Lung microvascular endothelial cell (primary cell): ENCODE measurements around the gene ACTN1. TPM values are rescaled to one million over a fixed set of nuclear protein-coding genes. Genes with fewer than 3 reads are reported as not detected.
A peak's percentile ranks its signal among the peaks of the same experiment; 100 is the strongest.

Source experiments
- DNase-seq, 2 donors: peaks; one replicate each; pipeline versions ENCODE4 v3.0.0 to v3.0.0-alpha.2; 2010; ENCODE audit warnings: low read depth in 2 of 2
- total RNA-seq: library from RNA; depleted of rRNA; stranded (reverse); fragments of >200 nt; gene quantifications from 2 replicates; pipeline ENCODE4 v1.2.1, GENCODE V29; 2014

ACTN1 gene
- total RNA-seq, 1 donor from 2014 or later = 219 TPM

DNA sequence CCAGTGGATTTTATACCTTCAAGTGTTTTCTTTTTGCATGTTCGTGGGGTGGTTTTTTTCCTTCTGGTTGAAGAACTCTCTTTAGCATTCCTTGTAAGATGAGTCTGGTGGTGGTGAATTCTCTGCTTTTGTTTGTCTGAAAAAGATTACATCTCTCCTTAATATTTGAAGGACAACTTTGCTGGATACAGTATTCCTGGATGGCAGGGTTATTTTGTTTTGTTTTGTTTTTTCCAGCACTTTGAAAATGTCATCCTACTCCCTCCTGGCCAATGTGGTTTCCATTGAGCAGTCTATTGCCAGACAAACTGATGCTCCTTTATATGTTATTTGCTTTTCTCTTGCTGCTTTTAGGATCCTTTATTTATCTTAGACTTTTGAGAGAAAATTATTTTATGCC lies 143.0 kb downstream of the ACTN1 start:
- DNase-seq = no peak

DNA sequence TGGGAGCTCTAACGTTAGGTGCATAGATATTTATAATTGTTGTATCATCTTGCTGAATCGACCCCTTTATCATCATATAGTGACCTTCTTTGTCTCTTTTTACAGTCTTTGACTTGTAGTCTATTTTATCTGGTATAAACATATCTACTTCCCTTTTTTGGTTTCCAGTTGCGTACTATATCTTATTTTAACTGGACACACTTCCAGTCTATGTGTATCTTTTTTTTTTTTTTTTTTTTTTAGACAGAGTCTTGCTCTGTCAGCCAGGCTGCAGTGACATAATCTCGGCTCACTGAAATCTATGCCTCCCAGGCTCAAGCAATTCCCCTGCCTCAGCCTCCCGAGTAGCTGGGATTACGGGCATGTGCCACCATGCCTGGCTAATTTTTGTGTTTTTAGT lies 144.3 kb downstream of the ACTN1 start:
- DNase-seq = no peak

DNA sequence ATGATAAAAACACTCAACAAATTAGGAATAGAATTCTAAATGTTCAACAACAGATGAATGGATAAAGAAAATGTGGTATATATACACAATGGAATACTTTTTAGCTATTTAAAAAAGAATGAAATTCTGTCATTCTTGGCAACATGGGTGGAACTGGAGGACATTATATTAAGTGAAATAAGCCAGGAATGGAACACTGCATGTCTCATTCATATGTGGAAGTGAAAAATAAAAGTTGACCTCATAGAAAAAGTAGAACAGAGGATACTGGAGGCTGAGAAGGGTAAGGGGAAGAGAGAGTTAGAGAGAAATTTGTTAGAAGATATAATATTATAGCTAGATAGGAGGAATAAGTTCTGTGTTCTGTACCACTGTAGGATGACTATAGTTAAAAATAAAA lies 150.4 kb downstream of the ACTN1 start:
- no peak for DNase-seq

DNA sequence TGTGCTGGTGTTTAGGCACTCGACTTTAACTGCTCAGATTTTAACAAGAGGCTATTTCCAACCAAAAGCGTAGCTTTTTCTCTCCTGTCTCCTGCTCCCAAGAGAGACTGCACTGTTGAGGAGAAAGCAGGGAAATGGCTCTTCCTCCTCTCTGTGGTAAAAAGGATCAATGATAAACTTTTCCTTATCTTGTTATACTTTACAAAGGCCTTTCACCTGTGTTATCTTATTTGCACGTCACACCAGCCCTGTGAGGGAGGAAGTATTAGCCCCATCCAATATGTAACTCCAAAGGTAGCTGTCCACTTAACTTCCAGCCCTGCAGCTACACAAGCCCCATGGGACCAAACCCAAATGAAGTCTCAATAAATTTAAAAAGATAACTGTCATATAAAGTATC lies 153.4 kb downstream of the ACTN1 start:
- DNase-seq = no peak

DNA sequence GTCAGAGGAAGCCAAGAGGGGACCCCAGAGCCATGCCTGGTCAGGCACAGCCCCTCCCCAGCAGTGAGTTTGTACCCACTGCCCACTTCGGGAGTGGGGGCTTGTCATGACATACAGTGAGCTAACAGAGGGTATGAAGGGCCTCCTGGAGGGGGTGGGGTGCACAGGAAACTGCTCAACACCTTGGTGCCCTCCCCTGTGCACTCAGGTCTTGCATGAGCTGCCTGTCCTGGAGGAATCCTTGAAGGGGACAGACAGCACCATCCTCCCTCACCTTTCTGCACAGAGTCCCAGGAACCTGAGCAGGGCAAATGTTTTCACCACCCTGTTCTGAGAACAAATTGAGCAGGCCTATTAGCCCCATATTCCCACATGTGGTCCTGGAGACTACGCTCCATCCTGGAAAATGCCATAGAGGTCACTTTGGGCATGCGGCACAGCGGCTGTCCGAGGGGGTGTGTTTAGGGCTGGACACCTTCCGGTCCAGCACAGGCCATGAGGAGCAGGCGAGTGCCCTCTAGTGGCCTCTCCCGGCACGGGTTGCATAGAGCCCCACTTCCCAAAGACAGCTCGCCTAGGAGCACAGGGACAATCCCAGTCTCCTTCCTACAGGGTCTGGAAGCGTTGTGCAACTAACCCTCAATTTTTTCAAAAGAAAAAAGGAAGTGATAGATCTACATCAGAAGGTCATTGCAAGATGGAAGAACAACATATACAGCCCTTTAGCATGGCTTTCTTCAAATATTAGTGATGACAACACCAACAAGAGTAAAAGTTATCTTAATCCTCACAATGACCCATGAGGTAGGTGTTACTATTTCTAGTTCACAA lies 154.4 kb downstream of the ACTN1 start:
- DNase-seq = peak; percentile 76 to 80

DNA sequence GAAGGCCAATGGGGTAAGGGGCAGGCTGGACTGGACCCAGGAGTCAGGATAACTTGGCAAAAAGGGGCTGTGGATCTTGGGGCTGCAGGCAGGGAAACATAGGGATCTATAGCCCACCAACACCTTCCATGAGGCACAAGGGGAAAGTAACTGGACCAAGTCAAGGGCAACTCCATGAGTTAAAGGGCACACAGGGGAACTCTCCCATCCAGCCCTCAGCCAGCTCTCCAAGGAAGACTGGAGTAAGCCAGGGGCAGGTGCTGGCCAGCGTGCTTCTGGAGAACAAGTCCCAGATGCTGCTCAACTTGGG lies 154.9 kb downstream of the ACTN1 start:
- DNase-seq = no peak

Other genes starting within 250 kb of the ACTN1 start
- gene ZFP36L1, start 186.2 kb downstream of the ACTN1 start, total RNA-seq = 5.7 and 8.7 TPM in 2 replicates
- gene DCAF5, start 173.8 kb upstream of the ACTN1 start, total RNA-seq = 8.5 and 11.5 TPM in 2 replicates
- gene EXD2, start 212.2 kb upstream of the ACTN1 start, total RNA-seq = 16.8 and 21.0 TPM in 2 replicates